HG02981 (cell line): ENCODE results near the gene LTF.
A peak's percentile ranks its signal among the peaks of the same experiment; 100 is the strongest.

Experiments
- ATAC-seq: cut with Tn5 transposase; IDR thresholded peaks from one replicate; pipeline ENCODE4 v1.9.1; 2021; ENCODE audit warnings: mild to moderate bottlenecking, moderate library complexity; ENCODE audit not compliant: unreplicated experiment

LTF gene

GRCh38 chr3:46491089-46492070 is 26.7 kb upstream of the LTF start:
- ATAC-seq: no peak

DNA sequence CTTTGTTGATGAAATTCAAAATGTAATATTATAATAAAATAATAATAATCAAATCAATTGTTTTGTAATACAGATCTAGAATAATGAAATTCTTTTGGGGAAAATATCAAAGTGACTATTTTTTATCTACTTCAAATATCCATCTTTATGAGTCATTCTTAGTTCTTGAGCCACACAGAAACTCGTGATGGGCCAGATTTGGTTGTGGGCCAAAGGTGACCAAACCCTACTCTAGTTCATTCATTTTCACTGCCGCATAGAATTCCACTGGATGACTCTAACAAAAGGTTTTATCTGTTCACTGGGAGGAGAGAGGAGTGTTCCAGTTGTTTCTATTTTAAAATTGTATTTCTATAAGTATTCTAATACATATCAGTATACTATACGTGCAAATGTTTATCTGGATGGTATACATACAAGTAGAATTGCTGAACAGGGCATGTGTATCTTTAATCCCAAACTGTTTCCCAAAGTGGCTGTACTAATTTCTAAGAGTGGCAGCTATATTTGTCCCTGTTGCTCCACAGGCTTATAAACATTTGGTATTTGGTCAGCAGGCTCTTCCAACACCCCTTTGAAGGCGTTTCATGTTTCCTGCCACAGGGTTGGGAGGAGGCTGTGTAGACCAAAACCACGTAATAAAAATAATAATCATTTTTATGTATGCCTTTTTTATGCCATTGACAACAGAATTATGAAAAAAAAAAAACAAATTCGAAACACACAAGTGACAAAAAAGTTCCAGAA is 25.8 kb upstream of the LTF start:
- ATAC-seq: no peak

GRCh38 chr3:46489875-46490274 is 25.2 kb upstream of the LTF start:
- no peak for ATAC-seq

GRCh38 chr3:46489381-46489780 is 24.7 kb upstream of the LTF start:
- no peak for ATAC-seq

DNA sequence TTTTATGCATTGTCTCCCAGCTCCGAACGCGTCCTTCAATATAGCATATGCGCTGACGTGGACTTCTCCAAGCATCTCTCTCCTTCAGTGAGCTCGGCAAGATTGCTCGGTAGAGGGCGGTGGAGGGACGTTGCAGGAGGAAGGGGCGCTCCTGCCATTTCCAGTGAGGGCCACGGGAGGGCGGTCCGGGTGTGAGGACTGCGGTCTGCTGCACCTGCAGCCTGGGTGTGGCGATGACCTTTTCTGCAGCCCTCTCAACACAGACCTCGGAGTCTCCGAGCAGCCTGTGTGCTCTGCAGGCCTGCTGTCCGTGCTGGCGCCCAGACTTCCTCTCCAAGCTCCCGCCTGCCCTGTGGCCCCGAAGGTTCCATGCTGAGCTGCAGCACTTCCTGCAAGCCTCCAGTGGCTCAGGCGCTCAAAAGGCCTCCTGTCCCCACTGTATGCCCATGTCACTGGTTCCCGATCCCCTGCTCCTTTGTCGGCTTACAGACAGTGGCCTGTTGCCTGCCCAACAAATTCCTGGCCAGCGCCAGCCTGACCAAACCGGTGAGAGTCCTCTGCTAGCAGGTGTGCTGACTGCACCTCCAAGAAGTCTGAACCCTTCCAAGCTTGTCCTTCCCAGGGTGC is 24.1 kb upstream of the LTF start:
- ATAC-seq: peak; percentile 91

DNA sequence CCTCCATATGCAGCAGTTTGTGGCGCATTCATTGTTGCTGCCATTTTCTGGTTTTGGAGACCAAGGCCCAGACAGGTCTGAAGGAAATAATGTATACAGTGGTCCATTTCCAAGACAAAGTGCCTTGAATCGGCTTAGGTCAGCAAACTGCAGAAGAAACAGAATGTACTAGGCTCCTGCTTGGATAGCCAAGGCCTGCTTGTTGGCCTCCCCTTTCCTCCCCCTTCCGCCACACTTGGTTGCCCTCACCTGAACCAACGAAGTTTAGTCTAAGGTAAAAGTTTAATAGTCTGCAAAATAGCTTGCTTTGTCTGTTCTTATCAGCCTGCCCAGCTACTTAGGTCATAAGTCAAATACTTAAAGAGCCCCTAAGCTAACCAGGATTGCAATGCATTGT is 21.1 kb upstream of the LTF start:
- no peak for ATAC-seq

DNA sequence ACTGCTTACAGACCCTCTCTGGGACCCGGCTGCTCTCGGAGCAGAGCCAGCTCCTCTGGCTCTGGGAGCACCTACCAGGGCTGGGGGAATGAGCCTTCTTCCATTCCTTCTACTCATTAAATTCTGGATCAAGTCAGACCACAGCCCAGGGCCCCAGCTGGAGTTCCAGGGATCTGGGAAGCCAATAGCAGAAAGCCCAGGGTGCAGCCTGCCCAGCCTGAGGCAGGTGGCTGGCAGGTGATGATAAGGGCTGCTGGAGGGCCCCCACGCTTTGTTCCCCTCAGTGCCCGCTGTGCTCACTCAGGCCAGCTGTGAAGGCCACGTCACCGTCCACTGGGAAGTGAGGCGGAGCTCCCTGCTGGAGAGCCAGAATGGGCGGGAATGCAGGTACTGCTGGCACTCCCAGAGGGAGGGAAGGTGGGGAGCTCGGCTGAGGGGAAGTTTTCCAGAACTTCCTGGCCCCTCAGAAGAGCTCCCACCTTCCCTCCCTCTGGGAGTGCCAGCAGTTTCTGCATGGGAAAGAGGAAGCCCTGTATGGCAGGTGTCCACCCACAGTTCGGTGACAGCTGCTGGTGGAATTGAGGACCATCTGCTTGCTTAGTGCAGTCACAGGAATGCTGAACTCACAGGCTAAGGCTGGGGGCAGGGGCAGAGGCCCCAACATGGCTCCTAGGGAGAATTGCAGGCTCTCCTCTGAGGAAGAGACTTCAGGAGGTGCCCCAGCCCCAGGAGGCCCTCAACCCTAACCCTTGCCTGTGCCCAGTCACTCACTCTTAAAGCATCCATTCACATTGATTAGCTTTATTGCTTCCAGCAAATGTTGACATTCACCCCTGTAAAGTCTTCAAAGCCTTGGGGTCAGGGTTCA is 20.4 kb upstream of the LTF start:
- ATAC-seq: no peak

DNA sequence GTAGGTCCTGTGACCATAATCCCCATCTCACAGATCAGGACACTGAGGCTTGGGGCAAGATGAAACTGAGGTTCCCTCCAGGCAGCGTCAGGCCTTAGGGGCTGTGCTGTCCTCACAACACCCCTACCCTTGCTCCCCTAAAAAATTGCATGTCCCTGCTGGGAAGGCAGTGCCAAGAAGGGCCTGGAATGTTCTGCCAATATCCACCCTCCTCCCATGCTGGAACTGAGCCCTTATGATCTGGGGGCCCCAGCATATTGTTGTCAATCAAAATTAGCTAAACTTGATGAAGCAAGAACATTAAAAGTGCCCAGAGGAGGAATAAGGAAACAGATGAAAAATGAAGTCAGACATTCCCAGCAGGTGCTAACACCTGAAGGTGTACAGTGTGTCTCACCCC is 19.7 kb upstream of the LTF start:
- no peak for ATAC-seq

- ATAC-seq: no peak
Observed at GRCh38 chr3:46483825-46484224, 19.1 kb upstream of the LTF start.

DNA sequence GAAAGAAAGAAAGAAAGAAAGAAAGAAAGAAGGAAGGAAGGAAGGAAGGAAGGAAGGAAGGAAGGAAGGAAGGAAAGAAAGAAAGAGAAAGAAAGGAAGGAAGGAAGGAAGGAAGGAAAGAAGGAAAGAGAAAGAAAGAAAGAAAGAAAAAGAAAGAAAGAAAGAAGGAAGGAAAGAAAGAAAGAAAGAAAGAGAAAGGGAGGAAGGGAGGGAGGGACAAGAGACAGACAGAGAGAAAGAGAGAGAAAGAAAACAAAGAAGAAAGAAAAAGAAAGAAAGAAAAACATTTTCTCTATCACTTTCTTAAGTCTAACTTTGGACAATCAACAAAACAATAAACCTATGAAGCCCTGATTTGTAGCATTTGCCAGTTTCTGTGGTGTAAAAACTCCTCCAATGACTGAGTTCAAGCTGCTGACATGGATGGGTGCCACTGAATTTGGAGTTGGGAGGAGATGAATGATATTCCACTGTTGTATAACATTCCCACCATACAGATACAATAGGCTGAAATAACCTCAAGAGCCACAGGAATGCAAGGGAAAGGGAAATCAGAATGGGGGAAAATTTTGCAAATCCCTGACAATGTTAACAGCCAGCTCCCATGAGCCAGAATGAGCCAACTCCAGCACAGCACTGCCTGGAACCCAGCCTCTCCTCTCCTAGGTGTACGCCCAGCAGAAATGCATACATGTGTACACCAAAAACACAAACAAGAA is 18.1 kb upstream of the LTF start:
- no peak for ATAC-seq

GRCh38 chr3:46481636-46482035 is 16.9 kb upstream of the LTF start:
- no peak for ATAC-seq

- no peak for ATAC-seq
Observed at GRCh38 chr3:46480491-46481195, 15.9 kb upstream of the LTF start.

- ATAC-seq: no peak
Observed at GRCh38 chr3:46479696-46480095, 15.0 kb upstream of the LTF start.

- no peak for ATAC-seq
Observed at GRCh38 chr3:46479021-46479420, 14.3 kb upstream of the LTF start.

DNA sequence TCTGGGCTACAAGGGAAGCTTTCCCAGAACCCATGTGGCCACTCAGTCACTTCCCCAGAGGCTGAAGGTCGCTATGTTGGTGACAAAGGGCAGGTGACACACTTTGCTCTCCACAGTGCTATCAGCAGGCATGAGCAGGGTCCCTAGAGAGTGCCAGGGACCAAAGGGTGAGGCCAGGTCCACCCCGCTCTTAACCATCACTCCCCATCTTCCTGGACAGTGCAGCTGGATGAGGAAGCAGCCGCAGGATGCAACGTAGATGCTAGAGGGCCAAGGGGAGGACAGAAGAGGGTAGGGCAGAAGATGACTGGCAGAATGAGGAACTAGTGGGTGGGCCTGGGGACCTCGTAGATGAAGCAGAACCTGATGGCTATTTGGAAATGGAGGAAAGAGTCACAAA is 13.6 kb upstream of the LTF start:
- ATAC-seq: no peak

GRCh38 chr3:46477756-46478155 is 13.1 kb upstream of the LTF start:
- ATAC-seq: no peak

GRCh38 chr3:46477145-46477544 is 12.4 kb upstream of the LTF start:
- ATAC-seq: no peak

DNA sequence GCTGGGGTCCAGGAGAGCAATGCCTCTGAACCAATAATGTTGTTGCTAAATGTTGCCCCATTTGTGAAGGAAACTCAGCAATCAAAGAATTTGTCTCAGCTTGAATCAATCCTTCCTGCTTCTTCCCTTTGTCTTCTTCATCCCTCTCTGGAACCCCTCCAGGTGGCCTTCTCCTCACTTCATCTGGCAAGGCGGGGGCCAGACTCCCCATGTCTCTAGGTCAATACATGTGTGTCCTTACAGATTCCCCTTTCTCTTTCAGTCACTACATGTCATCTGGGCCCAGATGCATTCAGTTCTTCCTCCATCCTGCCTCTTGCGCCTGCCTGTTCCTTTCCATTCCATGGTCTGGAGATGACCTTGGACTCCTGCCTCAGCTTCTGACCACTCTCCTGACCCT is 8.0 kb upstream of the LTF start:
- ATAC-seq: no peak

DNA sequence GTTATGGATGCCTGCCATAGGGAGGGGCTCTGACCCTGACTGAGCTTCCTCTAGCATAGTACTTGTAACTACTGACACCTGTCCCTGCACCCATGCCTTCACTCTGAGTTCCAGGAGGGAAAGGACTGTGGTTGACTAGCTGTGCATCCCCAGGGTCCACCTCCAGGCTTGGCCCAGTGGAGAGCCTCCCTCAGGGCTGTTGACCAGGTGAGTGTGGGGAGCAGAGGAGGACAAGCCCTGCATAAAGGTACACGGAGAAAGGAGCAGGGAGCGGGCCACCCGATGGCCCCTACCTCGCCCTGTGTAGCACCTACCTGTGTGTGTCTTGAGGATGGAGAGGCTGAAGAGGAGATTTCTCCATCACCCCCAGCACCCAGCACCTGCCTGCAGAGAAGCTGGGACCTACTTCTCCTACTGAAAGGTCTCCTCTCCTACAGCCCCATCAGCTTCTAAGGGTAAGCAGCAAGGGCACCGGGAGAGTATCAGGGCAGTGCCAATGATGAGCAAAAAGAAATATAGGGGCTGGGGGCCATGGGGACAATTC is 6.7 kb upstream of the LTF start:
- no peak for ATAC-seq
